Right ventricle myocardium inferior (tissue), 1 donor: ENCODE data around the gene UHMK1. TPM values are rescaled to one million over a fixed set of nuclear protein-coding genes. Genes with fewer than 3 reads are reported as not detected.

Experiments used
- ATAC-seq: fragments of 200-7000 bp; cut with Tn5 transposase; one replicate; pipeline ENCODE4 v1.9.1; 2020; ENCODE audit warnings: mild to moderate bottlenecking, moderate library complexity
- DNase-seq: peaks from one replicate; pipeline ENCODE4 v3.0.0; 2021; ENCODE audit errors: missing footprints
- intact Hi-C: fragments of 100-400 bp; cut with DNase I; formaldehyde crosslinking; loops from one replicate; pipeline ENCODE4 v1.11.0; 2022
- total RNA-seq: library from RNA; stranded (reverse); fragmentation: NEBNext Ultra II Directional; extraction: Animal tissue kit (Norgen Biotek cat#: 25700); gene quantifications from one replicate; pipeline ENCODE4 v1.2.1, GENCODE V29; 2021
- donor health status: DM: no; HTN: yes; CAD: no; lungs with severe emphysema.

UHMK1 gene
- total RNA-seq, 1 donor from 2014 or later: 21.6 TPM

- DNase-seq (no peak), ATAC-seq (no peak)
- intact Hi-C loops: no loop called here
Measured at GRCh38 chr1:162500805-162501204, 3.2 kb downstream of the UHMK1 start.

DNA sequence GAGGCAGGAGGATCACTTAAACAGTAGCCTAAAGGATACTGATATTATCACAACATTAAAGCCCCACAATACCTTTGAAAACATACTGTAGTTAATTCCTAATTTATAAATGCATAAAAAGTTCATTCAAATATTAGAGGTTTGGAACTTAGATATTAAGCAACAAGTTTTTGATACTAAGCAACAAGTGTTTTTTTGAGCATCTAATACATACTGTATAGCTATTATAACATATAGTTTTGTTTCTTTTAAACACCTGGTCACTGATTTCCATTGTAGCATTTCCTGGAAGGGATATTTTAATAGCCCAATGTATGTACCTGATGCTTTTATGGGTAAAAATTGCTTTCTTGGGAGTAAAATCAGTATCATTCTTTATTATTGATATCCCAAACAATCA, 4.5 kb downstream of the UHMK1 start:
- DNase-seq (no peak), ATAC-seq (no peak)
- intact Hi-C loops: no loop called here

GRCh38 chr1:162502928-162503327, 5.3 kb downstream of the UHMK1 start:
- DNase-seq (no peak), ATAC-seq (no peak)
- intact Hi-C loops: no loop called here

- intact Hi-C loops: no loop called here
- ATAC-seq (no peak), DNase-seq (no peak)
Measured at GRCh38 chr1:162527314-162527713, 29.7 kb downstream of the UHMK1 start.

DNA sequence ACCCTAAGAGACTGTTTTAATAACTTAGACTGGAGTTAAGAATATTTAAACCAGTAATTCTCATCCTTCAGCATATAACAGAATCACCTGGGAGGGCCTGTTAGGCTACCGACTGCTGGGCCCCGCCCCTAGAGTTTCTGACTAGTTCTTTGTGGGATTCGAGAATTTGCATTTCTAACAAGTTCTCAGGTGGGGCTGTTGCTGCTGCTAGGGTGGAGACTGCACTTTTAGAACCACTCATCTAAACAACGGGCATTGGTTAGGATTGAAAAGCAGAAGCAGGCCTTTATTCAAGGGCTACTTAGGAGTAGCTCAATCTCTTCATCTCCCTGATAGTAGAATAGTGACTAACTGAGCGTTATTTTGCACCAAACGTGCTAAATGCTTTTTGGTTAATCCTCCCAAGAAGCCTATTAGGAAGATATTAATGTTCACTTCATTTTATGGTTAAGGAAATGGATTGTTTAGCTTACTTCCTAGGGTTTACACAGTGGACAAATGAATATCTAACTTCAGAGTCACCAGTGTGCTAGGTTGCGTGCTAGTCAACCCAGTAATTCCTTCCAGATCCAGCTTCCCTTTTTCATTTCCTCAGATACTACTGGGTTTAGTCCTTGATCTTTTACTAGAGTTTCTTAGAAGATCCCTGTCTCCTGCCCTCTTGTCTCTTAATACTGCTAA, 32.8 kb downstream of the UHMK1 start:
- no peak for ATAC-seq
- intact Hi-C loops: no loop called here
- no peak for DNase-seq

DNA sequence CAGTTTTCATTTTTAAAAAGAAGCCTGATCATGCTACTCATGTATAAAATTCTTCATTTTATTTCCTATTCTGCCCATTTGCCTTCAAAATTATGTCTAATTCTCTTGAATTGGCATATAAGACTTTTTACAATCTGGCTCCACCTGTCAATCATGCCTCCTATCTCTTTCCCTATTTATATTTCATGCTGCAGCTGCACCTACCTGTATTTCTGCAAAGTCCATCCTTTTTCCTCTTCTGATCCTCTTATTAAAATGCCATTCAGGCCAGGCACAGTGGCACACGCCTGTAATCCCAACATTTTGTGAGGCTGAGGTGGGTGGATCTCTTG, 33.3 kb downstream of the UHMK1 start:
- intact Hi-C loops: no loop called here
- ATAC-seq: no peak
- no peak for DNase-seq

- ATAC-seq (no peak), DNase-seq (no peak)
- intact Hi-C loops: no loop called here
Measured at GRCh38 chr1:162535501-162535900, 37.9 kb downstream of the UHMK1 start.

- no peak for DNase-seq
- intact Hi-C loops: no loop called here
- no peak for ATAC-seq
Measured at GRCh38 chr1:162536511-162536910, 38.9 kb downstream of the UHMK1 start.

DNA sequence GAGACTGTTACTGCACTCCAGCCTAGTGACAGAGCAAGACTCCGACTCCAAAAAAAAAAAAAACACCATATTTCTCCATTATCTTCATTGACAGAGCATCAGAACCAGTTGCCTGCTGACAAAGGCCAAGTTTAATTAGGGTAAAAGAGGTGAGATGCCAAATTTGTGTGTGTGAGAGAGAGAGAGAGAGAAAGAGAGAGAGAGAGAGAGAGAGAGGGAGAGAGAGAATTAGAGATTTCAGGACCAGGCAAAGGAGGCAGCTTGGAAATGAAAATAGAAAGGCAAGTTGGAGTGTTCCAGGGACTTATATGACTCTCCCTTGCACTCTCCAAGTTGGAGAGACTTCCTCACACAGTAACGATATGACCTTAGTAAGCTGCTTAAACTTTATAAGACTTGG, 39.6 kb downstream of the UHMK1 start:
- intact Hi-C loops: no loop called here
- no peak for DNase-seq
- no peak for ATAC-seq

DNA sequence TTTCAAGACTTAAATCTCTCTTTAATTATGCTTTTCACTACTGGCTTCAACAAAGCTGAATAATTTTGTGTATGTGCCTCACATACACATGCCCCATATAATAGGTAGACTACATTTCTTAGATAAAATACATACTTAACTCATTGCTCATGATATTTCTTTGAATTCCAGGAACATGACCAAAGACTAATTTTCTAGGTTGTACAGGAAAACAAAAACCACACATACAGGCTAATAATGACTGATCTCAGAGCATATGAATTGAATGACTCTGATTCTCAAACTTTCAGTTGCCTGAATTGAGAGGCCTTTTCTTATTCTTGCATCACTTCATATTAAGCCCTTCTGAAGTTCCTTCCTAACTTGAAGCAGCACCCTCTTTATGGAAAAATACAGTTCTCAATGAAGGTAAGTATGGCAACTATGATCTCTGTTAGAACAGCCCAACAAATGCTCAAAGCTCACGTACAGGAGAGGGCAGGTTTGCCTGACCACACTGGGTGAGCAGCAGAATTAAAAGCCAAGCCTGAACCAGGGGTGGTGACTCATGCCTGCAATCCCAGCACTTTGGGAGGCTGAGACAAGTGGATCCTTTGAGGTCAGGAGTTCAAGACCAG, 41.3 kb downstream of the UHMK1 start:
- intact Hi-C loops: no loop called here
- ATAC-seq (no peak), DNase-seq (no peak)

- DNase-seq: no peak
- peak; percentile 91 for ATAC-seq
- intact Hi-C loops: no loop called here
Measured at GRCh38 chr1:162541619-162542141, 44.1 kb downstream of the UHMK1 start.

GRCh38 chr1:162543228-162543627, 45.6 kb downstream of the UHMK1 start:
- ATAC-seq (no peak), DNase-seq (no peak)
- intact Hi-C loops: no loop called here

DNA sequence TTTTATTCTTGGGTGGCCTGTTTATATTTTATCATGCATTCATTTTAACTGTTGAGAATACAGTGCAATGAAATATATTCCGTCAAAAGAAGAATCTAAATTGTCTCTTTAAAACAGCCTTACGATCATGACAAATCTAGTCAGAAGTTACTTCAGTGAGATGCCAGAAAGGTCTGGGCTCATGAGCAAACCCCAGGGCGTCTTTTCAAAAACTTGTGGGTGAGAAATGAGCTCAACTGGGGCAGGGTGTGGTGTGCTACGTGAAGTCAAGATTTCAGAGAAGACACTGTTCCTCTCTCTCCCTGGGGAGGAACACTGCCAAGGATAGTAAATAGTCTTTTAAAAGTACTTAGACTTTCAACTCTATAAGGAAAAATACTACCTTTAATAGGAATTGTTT, 50.6 kb downstream of the UHMK1 start:
- intact Hi-C loops: no loop called here
- ATAC-seq: peak; percentile 81
- DNase-seq: no peak

- ATAC-seq: no peak
- intact Hi-C loops: no loop called here
- no peak for DNase-seq
Measured at GRCh38 chr1:162549001-162549400, 51.4 kb downstream of the UHMK1 start.

GRCh38 chr1:162550925-162551324, 53.3 kb downstream of the UHMK1 start:
- intact Hi-C loops: no loop called here
- DNase-seq: no peak

GRCh38 chr1:162551969-162552683, 54.5 kb downstream of the UHMK1 start:
- ATAC-seq (peak; percentile 74), DNase-seq (no peak)
- intact Hi-C loops: no loop called here

More at GRCh38 chr1:162550925-162551324, 53.3 kb downstream of the UHMK1 start:
- no peak for ATAC-seq

- peak; percentile 42 for ATAC-seq
- intact Hi-C loops: no loop called here
- peak; percentile 73 for DNase-seq
Measured at GRCh38 chr1:162552684-162553252, 55.1 kb downstream of the UHMK1 start.

DNA sequence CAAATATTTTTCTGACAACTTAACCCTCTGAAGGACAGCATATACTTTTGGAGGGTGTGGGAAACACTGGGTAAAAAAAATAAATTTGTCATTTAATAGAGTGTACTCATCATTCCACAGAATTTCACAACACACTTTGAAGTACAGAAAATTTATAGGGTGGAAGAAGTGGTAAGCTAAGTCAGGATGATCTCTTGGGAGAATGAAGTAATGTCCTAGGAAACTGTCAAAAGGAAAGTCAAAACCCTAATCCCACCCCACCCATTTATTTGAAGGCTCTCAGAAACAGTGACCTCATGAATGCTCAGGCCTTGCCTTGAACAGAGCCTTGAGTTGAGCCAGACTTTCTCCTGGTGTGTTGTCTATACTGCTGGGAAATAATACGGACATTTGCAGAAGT, 56.6 kb downstream of the UHMK1 start:
- peak; percentile 81 for ATAC-seq
- intact Hi-C loops: no loop called here
- DNase-seq: no peak

DNA sequence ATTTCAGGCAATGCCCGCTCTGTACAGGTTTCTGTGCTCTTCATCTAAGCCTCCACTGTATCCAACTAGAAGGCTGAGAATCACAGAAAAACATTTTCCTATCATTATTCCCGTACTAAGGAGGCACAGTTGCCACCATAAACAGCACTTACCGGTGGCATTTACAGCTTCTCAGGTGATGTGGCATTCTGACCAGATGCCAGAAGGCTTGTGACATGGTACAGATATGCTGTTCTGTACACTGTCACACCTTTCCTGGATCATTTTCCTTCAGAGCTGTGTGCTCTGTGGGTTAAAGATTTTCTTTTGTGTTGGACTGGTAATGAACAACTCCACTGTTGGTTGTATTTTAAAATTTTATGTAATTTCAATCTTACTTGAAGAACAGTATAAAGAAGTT, 59.9 kb downstream of the UHMK1 start:
- no peak for ATAC-seq
- DNase-seq: no peak
- intact Hi-C loops: no loop called here
